Smooth muscle cell of the brain vasculature (primary cell): ENCODE results near the gene UBAP2.
"Not testable (repeated sequence)": the region's sequence is repeated elsewhere in the genome, so short reads cannot be mapped to it uniquely, and the experiment has no call there.

Experiments used
- DNase-seq: peaks from one replicate; pipeline ENCODE4 v3.0.0-alpha.2; 2012; ENCODE audit warnings: low read depth, low spot score

UBAP2 gene

DNA sequence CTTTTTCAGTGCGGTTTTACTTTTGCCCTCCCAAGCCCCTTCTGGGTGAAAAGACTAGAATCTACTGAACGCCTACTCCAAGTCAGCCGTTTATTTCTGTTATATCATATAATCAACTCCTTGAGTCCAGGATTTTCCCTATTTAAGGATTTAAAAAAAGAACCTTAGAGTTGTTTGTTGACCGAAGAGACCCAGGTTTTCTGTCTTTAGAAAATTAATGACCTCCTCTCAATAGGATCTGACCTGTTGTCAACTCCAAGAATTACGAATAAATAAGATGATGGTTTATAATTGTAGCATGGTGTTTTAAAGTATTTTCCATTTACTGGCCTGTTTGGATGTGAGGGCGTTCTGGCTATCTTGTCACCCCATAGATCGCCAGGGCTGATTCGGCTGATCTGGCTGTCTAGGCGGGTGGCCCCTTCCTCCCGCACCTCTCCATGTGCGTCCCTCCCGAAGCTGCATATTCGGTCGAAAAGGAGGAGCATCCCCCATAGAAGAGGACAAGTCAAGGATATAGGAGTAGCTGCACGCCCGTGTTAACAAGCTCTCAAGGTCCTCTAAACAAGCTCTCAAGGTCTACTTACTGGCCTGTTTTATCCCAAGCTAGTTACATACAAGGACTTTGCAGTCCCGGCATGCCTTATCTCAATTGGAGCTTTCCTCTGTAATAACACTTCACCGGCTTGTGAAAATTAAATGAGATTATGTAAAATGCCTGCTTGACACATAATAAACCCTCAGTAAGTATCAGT is 1.1 kb upstream of the UBAP2 start:
- no peak for DNase-seq

GRCh38 chr9:34047864-34048726 is 592 bp downstream of the UBAP2 start:
- no peak for DNase-seq

- no peak for DNase-seq
Measured at GRCh38 chr9:34046784-34047379, 1.8 kb downstream of the UBAP2 start.

- no peak for DNase-seq
Measured at GRCh38 chr9:34045903-34046302, 2.8 kb downstream of the UBAP2 start.

DNA sequence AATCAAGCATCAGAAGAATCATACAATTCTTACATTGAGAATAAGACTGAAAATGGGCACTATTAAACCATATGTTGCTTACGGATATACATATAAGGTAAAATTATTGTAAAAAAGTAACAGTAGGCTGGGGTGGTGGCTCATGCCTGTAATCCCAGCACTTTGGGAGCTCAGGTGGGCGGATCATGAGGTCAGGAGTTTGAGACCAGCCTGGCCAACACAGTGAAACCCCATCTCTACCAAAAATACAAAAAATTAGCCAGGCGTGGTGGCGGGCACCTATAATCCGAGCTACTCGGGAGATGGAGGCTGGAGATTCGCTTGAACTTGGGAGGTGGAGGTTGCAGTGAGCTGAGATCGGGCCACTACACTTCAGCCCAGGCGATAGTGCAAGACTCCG is 6.6 kb downstream of the UBAP2 start:
- not testable (repeated sequence) for DNase-seq

DNA sequence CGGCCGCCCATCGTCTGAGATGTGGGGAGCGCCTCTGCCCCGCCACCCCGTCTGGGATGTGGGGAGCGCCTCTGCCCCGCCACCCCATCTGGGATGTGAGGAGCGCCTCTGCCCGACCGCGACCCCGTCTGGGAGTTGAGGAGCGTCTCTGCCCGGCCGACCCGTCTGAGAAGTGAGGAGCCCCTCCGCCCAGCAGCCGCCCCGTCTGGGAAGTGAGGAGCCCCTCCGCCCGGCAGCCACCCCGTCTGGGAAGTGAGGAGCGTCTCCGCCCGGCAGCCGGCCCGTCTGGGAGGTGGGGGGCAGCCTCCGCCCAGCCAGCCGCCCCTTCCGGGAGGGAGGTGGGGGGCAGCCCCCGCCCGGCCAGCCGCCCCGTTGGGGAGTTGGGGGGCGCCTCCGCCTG is 9.8 kb downstream of the UBAP2 start:
- not testable (repeated sequence) for DNase-seq

- no peak for DNase-seq
Measured at GRCh38 chr9:34037626-34038025, 11.1 kb downstream of the UBAP2 start.

DNA sequence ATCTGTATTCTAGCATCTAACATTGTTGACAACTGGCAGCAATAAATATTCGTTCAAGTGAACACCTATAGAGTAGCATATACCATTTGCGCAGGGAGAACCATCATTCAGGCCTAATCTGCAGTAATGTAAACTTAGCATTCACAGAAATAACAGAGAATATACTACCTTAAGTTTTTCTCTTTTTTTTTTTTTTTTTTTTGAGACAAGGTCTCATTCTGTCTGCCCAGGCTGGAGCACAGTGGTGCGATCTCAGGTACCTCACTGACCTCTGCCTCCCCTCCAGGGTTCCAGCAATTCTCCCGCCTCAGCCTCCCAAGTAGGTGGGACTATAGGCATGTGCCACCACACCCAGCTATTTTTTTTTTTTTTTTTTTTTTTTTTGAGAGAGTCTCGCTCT is 12.1 kb downstream of the UBAP2 start:
- DNase-seq = no peak

GRCh38 chr9:34035656-34036055 is 13.0 kb downstream of the UBAP2 start:
- no peak for DNase-seq

- no peak for DNase-seq
Measured at GRCh38 chr9:34034698-34035065, 14.0 kb downstream of the UBAP2 start.

GRCh38 chr9:34032631-34033030 is 16.1 kb downstream of the UBAP2 start:
- no peak for DNase-seq

GRCh38 chr9:34027845-34028574 is 20.7 kb downstream of the UBAP2 start:
- DNase-seq = no peak

DNA sequence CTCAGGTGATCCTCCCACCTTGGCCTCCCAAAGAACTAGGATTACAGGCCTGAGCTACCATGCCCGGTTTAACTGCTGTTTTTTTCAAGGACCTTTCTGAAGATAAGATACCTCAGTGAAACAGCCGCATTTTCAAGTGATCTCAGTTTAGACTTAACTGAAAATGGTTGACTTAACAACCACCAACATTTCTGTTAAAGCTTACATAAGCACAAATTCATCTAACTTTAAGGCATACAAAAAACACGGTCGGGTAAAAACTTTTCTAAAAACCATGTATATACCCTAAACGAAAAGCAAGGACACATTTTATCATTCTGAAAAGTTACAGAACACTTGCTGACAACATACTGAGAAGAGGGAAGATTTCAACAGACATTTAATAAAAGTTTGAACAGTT is 22.9 kb downstream of the UBAP2 start:
- DNase-seq = no peak

GRCh38 chr9:34025062-34025461 is 23.6 kb downstream of the UBAP2 start:
- no peak for DNase-seq

DNA sequence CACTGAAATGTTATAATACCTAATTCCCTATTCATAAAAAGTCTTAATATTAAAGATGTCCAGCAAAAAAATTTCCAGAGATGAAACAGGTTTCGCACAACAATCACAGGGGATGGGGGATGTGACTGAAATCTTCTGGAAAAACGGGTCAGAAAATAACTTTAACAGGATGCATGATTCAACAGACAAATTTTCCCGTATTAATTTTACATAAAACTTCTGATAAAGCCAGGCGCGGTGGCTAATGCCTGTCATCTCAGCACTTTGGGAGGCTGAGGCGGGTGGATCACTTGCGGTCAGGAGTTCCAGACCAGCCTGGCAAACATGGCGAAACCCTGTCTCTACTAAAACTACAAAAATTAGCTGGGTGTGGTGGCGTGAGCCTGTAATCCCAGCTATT is 24.2 kb downstream of the UBAP2 start:
- not testable (repeated sequence) for DNase-seq

- no peak for DNase-seq
Measured at GRCh38 chr9:34016149-34016548, 32.5 kb downstream of the UBAP2 start.

GRCh38 chr9:34010979-34011378 is 37.7 kb downstream of the UBAP2 start:
- no peak for DNase-seq

GRCh38 chr9:34001951-34002350 is 46.7 kb downstream of the UBAP2 start:
- DNase-seq = no peak

- no peak for DNase-seq
Measured at GRCh38 chr9:34001298-34001697, 47.4 kb downstream of the UBAP2 start.

GRCh38 chr9:33995449-33995848 is 53.2 kb downstream of the UBAP2 start:
- DNase-seq = no peak

GRCh38 chr9:33993104-33993503 is 55.6 kb downstream of the UBAP2 start:
- DNase-seq = no peak

GRCh38 chr9:33992632-33993031 is 56.1 kb downstream of the UBAP2 start:
- no peak for DNase-seq
